Spleen (tissue), 7 donors: ENCODE results near the gene TEX2.

ENCODE experiments used
- CTCF ChIP-seq, 11 experiments: fragments of 200-600 bp in 7 of 11; fragments of 450-650 bp in 4 of 11; sonication (generic) in 4 of 11; IDR thresholded peaks in 8 of 11; conservative IDR thresholded peaks in 3 of 11; 1 replicate in 7 of 11; 2 replicates in 4 of 11; pipeline versions ENCODE4 v1.4.0 to v1.8.0; 2016 to 2021; ENCODE audit warnings: antibody characterized with exemption in 11 of 11, inconsistent platforms in 4 of 11, mild to moderate bottlenecking in 1 of 11
- POLR2A ChIP-seq, 3 donors: fragments of 450-650 bp; IDR thresholded peaks; one replicate each; pipeline ENCODE4 v1.5.1; 2017; ENCODE audit warnings: antibody characterized with exemption in 3 of 3, mild to moderate bottlenecking in 1 of 3
- donor health status: DM: no; HTN: no; CAD: no; lungs with moderate emphysema.
- donor health status: DM: no; HTN: no; CAD: no.
- donor health status: DM: no; HTN: no; CAD: no.

- TF ChIP-seq POLR2A (IDR thresholded peaks at IDR 0.05): no peak
- TF ChIP-seq CTCF (IDR thresholded peaks at IDR 0.05 in 8 of 11, conservative IDR thresholded peaks at IDR 0.05 in 3 of 11): no peak
Observed at GRCh38 chr17:64198331-64199090, 64.5 kb downstream of the TEX2 start.
